Loucy (cell line): Measurements from ENCODE around the gene AKAP5.

ENCODE experiments used
- CTCF ChIP-seq: fragments of 200-600 bp; sonication (generic); conservative IDR thresholded peaks from 2 replicates; pipeline ENCODE4 v1.5.1; 2014; ENCODE audit warnings: mild to moderate bottlenecking, antibody characterized with exemption, low read length
- EZH2phosphoT487 ChIP-seq: fragments of 200-600 bp; IDR thresholded peaks from 2 replicates; pipeline ENCODE4 v1.6.1; 2018; ENCODE audit warnings: antibody characterized with exemption, mild to moderate bottlenecking, moderate library complexity, borderline replicate concordance

DNA sequence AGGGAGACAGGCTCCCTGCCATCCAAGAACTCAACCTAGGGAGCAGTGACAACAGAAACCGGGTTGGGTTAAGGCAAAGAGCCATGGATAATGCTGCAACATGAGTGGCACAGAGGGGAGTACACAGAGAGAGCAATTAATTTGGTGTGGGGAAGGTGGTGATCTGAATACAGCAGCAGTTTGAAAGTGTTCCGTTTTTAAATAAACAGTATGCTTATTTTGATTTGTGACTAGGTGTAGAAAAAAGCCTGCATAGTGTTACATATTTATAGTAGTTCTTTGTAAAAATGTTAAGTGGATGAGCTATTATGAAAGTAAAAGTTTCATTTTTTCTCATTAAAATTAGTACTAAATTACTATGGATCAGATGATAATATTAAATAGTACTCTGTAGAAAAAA lies 8.7 kb downstream of the AKAP5 start:
- no peak for TF ChIP-seq CTCF
- TF ChIP-seq EZH2phosphoT487, result no peak
